Frontal cortex (tissue), 4 donors: ENCODE measurements around the gene CPA4. TPM values are rescaled to one million over a fixed set of nuclear protein-coding genes. Genes with fewer than 3 reads are reported as not detected.

Experiments
- DNase-seq, 2 donors: peaks; one replicate each; pipeline ENCODE4 v3.0.0; 2012; ENCODE audit warnings: low spot score in 2 of 2
- FAIRE-seq: peaks from 2 replicates; lab custom pipeline; 2012; peaks lifted over from hg19 to GRCh38; lab: Jason Lieb, UNC
- total RNA-seq: library from RNA; depleted of rRNA; stranded (reverse); fragments of >200 nt; gene quantifications from one replicate; pipeline ENCODE4 v1.2.3, GENCODE V29; 2014
- donor health status: control.
- donor health status: control.
- donor health status: control.

The CPA4 gene
- total RNA-seq, 1 donor from 2014 or later = under 0.01 TPM

GRCh38 chr7:130337410-130337971, 44.5 kb downstream of the CPA4 start:
- DNase-seq = no peak
- no peak for FAIRE-seq

- no peak for FAIRE-seq
- no peak for DNase-seq
These were observed 45.3 kb downstream of the CPA4 start for GRCh38 chr7:130338233-130338632.

- DNase-seq = no peak
- no peak for FAIRE-seq
These were observed 48.9 kb downstream of the CPA4 start for GRCh38 chr7:130341882-130342281.

- no peak for DNase-seq
- FAIRE-seq = no peak
These were observed 49.9 kb downstream of the CPA4 start for GRCh38 chr7:130342701-130343380.

- no peak for FAIRE-seq
These were observed 51.4 kb downstream of the CPA4 start, which contains the start of gene CPA5 for GRCh38 chr7:130344271-130344866. CPA5 (plus strand) TSS chr7:130344816; CDS start chr7:130346486, 1,670 bp downstream.

GRCh38 chr7:130345136-130345535, 52.2 kb downstream of the CPA4 start:
- FAIRE-seq (no peak), DNase-seq (no peak)

More at GRCh38 chr7:130344271-130344866, 51.4 kb downstream of the CPA4 start, which contains the start of gene CPA5:
- no peak for DNase-seq

- FAIRE-seq (no peak), DNase-seq (no peak)
These were observed 52.8 kb downstream of the CPA4 start for GRCh38 chr7:130345725-130346124.

GRCh38 chr7:130346177-130346905, 53.4 kb downstream of the CPA4 start:
- FAIRE-seq (no peak), DNase-seq (no peak)

- DNase-seq (no peak), FAIRE-seq (no peak)
These were observed 54.0 kb downstream of the CPA4 start for GRCh38 chr7:130346941-130347340.

GRCh38 chr7:130349911-130350782, 57.2 kb downstream of the CPA4 start:
- DNase-seq = no peak

GRCh38 chr7:130350945-130351790, 58.2 kb downstream of the CPA4 start:
- DNase-seq = no peak
- FAIRE-seq = no peak

More at GRCh38 chr7:130349911-130350782, 57.2 kb downstream of the CPA4 start:
- FAIRE-seq = no peak

- DNase-seq (no peak), FAIRE-seq (no peak)
These were observed 58.8 kb downstream of the CPA4 start for GRCh38 chr7:130351791-130352090.

GRCh38 chr7:130352194-130353074, 59.5 kb downstream of the CPA4 start:
- no peak for FAIRE-seq

GRCh38 chr7:130353196-130353595, 60.2 kb downstream of the CPA4 start:
- FAIRE-seq = no peak
- no peak for DNase-seq

More at GRCh38 chr7:130352194-130353074, 59.5 kb downstream of the CPA4 start:
- no peak for DNase-seq

- FAIRE-seq = no peak
- DNase-seq = no peak
These were observed 63.3 kb downstream of the CPA4 start for GRCh38 chr7:130356121-130356875.

- FAIRE-seq (no peak), DNase-seq (no peak)
These were observed 64.1 kb downstream of the CPA4 start for GRCh38 chr7:130356876-130357611.
